IgD-negative memory B cell (primary cell): ENCODE results near the gene HLA-DQA1. TPM values are rescaled to one million over a fixed set of nuclear protein-coding genes. Genes with fewer than 3 reads are reported as not detected.

ENCODE experiments used
- H3K27ac Mint-ChIP-seq, 3 donors: one replicate each; pipeline ENCODE4 v1.8.0; 2020 to 2022; ENCODE audit warnings: mild to moderate bottlenecking in 3 of 3, mixed read lengths in 3 of 3, moderate library complexity in 1 of 3
- H3K27me3 Mint-ChIP-seq: one replicate; pipeline ENCODE4 v1.8.0; 2021; ENCODE audit warnings: mixed read lengths
- H3K36me3 Mint-ChIP-seq: one replicate; pipeline ENCODE4 v1.8.0; 2020; ENCODE audit warnings: mild to moderate bottlenecking, mixed read lengths
- H3K4me1 Mint-ChIP-seq, 3 donors: one replicate each; pipeline ENCODE4 v1.8.0; 2020 to 2022; ENCODE audit warnings: mixed read lengths in 3 of 3, mild to moderate bottlenecking in 1 of 3
- H3K4me3 Mint-ChIP-seq, 4 donors: one replicate each; pipeline ENCODE4 v1.8.0; 2020 to 2022; ENCODE audit warnings: mild to moderate bottlenecking in 4 of 4, mixed read lengths in 4 of 4, moderate library complexity in 3 of 4
- H3K9me3 Mint-ChIP-seq, 3 donors: one replicate each; pipeline ENCODE4 v1.8.0; 2020 to 2021; ENCODE audit warnings: mixed read lengths in 3 of 3, mild to moderate bottlenecking in 1 of 3
- polyA plus RNA-seq: library from polyadenylated mRNA; unstranded; fragments of 300-500 nt; fragmentation: Illumina TruSeq; gene quantifications from one replicate; pipeline ENCODE4 v1.2.3, GENCODE V29; 2021

The HLA-DQA1 gene
- polyA plus RNA-seq, 1 donor from 2014 or later, result 377 TPM

DNA sequence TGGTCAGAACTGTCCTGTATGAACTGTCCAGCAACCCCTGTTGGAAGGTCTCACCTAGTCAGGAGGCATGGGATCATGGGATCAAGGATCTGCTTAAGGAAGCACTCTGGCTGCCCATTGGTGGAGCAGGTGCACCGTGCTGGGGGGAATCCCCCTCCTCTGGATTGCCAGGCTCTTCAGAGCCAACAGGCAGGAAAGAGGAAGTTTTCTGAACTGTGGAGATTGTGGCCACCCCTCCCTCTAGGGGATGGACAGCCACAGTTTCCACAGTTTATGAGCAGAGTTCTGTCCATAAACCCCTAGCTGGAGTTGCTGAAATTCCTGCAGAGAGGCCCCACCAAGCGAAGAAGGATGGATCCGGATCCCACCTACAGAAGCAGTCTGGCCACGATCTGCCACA lies 42.3 kb downstream of the HLA-DQA1 start:
- peaks cover 3 to 7% (median 5%) of the 10 kb centered on the region in 3 donors for H3K9me3 Mint-ChIP-seq
- peaks cover 16 to 24% (median 23%) of the 10 kb centered on the region in 3 donors for H3K4me1 Mint-ChIP-seq
- peak overlapping the region in 1 of 3 donors; percentile 35 for H3K27ac Mint-ChIP-seq
- H3K36me3 Mint-ChIP-seq, result peaks cover 6% of the 10 kb centered on the region
- H3K27me3 Mint-ChIP-seq, result no peaks in the 10 kb centered on the region
- H3K4me3 Mint-ChIP-seq, result no peak overlapping the region

DNA sequence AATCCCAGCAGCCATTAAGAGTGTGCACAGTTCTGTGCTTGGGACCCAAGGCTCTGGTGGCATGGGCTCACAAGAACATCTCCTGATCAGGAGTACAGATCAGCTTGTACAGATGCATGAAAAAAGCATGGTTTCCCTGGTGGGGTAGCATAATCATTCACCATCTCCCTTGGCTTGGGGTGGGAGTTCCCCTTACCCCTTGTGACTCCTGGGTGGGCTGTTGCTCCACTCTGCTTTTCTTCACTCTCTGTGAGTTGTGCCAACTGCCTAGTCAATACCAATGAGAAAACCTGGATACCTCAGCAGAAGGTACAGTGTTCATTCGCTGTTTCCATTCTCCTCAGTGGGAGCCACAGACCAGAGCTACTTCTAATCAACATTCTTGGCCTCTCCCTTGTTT lies 42.8 kb downstream of the HLA-DQA1 start:
- Mint-ChIP-seq H3K27ac (peak overlapping the region in 2 of 3 donors; percentile 35 to 73), H3K4me3 (no peak overlapping the region), H3K36me3 (peaks cover 3% of the 10 kb centered on the region), H3K4me1 (peaks cover 22 to 28% (median 27%) of the 10 kb centered on the region in 3 donors), H3K9me3 (peaks cover 0 to 7% (median 5%) of the 10 kb centered on the region in 3 donors), H3K27me3 (no peaks in the 10 kb centered on the region)

DNA sequence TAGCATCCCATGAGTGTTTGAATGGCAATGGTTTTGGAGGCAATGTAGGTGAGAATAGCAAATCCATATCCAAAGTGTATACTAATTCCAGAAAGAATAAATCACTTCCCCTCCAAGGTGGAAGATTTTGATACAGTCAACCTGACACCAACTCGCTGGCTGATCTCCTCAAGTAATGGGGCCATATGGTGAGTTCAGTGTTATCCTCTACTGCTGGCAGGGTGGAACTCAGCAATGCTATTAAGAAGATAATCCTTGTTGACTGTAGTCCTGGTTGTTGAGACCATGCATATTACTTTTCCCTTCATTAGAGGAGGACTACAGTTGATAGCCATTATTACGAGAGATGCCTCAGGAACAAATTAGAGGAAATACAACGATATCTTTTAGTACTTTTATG lies 47.0 kb downstream of the HLA-DQA1 start:
- Mint-ChIP-seq H3K27me3 (no peaks in the 10 kb centered on the region), H3K4me1 (peaks cover 36 to 51% (median 46%) of the 10 kb centered on the region in 3 donors), H3K36me3 (peaks cover 4% of the 10 kb centered on the region), H3K27ac (peak overlapping the region; percentile 93 to 97 (median 97)), H3K9me3 (peaks cover 0 to 7% (median 0%) of the 10 kb centered on the region in 3 donors), H3K4me3 (peak overlapping the region in 1 of 4 donors; percentile 47)

DNA sequence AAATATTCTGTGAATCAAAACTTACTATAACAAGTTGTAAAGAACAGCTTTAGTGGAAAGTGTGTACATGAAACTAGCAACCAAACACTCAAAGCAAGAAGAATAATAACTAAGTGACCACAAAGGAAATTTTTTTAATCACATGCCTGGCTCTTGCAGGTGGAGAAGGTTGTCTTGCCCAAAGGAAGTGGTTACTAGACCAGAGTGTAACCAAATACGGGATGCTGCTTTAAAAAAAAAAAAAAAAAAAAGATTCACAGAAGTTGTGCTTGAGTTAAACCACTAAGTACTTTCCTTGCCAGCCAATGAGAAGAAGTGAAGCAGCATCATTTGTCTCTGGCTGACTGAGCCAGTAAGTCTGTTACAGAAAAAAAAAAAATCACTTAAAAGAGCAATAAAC lies 48.4 kb downstream of the HLA-DQA1 start:
- H3K36me3 Mint-ChIP-seq, result peaks cover 4% of the 10 kb centered on the region
- no peaks in the 10 kb centered on the region for H3K27me3 Mint-ChIP-seq
- peak overlapping the region; percentile 39 to 82 (median 69) for H3K4me3 Mint-ChIP-seq
- H3K4me1 Mint-ChIP-seq, result peaks cover 41 to 53% (median 45%) of the 10 kb centered on the region in 3 donors
- H3K9me3 Mint-ChIP-seq, result peaks cover 0 to 2% (median 0%) of the 10 kb centered on the region in 3 donors
- peak overlapping the region; percentile 93 to 97 (median 97) for H3K27ac Mint-ChIP-seq

DNA sequence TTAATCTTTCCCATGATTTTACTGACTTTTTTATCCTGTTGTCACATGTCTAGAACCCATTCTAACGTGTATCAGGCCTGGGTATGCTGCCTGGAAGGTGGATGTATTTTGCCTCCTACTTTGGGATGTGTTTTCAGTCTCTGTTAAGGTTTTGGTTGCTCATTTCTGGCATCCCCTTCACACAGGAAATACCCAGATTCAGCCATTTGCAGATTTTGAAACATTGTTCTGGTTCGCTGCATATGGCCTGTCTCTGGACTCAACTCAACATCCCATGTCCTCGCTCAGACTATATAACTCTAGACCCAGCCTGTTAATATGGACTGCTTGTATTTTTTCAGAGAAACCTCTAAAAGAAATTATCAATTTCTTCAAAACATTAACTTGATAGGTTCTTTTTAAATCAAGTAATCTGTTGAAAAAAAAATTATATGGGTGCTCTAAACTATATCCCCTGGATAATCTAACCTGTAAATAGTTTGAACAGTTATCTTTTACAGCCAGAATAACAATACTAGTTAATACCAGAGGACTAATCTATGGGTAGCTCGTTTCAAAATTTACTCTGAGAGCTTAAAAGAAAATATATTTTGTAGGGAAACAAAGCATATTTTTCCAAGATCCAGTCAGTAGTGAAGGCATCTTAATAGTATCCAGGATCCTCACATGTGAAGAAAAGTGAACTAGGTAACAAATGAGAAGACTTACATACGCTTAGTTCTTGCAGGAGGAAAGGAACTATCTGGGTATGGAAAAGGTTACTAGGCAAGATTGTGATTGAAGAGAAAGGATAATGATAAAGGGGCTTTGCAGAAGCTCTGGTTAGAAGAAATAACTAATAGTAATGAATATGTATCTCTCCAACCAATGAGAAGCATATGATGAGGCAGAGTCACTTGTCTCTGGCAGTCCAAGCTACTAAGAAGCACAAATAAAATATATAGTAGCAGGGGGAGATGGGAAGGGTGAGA lies 52.6 kb downstream of the HLA-DQA1 start:
- Mint-ChIP-seq H3K4me1 (peaks cover 34 to 39% (median 38%) of the 10 kb centered on the region in 3 donors), H3K36me3 (peaks cover 1% of the 10 kb centered on the region), H3K27me3 (no peaks in the 10 kb centered on the region), H3K4me3 (peak overlapping the region; percentile 75 to 89 (median 82)), H3K9me3 (peaks cover 0 to under 1% (median 0%) of the 10 kb centered on the region in 3 donors), H3K27ac (peak overlapping the region; percentile 94 to 97 (median 96))

DNA sequence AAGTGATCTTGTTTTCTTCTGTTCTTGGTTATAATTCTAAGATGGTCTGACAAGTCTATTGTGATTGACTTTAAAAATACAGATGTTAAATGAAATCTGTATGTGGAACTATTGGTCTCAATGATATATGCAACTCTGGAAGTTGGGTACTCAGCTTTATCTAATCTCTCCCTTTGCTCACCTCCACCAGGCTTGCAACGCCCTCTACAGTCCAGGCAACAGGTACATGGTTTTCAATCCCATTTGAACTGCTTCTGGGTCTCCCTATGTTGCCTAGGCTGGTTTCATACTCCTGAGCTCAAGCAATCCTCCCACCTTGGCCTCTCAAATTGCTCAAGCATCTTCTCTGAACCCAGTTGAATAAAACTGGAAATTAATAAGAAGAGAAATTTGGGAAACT lies 54.8 kb downstream of the HLA-DQA1 start:
- Mint-ChIP-seq H3K27ac (peak overlapping the region; percentile 89 to 97 (median 92)), H3K36me3 (no peaks in the 10 kb centered on the region), H3K4me3 (peak overlapping the region in 3 of 4 donors; percentile 69 to 90 (median 82)), H3K9me3 (peaks cover 0 to 5% (median 0%) of the 10 kb centered on the region in 3 donors), H3K4me1 (peaks cover 18 to 25% (median 23%) of the 10 kb centered on the region in 3 donors), H3K27me3 (no peaks in the 10 kb centered on the region)

Other genes starting within 250 kb of the HLA-DQA1 start
- not detected for gene BTNL2, start 230.2 kb upstream of the HLA-DQA1 start, polyA plus RNA-seq
- gene HLA-DRA, start 197.5 kb upstream of the HLA-DQA1 start, polyA plus RNA-seq, result 8,827 TPM
- gene HLA-DRB5, start 107.1 kb upstream of the HLA-DQA1 start, polyA plus RNA-seq, result 92.6 TPM
- 1,928 TPM for gene HLA-DRB1, start 47.6 kb upstream of the HLA-DQA1 start, polyA plus RNA-seq
- 155 TPM for gene HLA-DQB1, start 29.3 kb downstream of the HLA-DQA1 start, polyA plus RNA-seq
- 167 TPM for gene HLA-DQA2, start 104.0 kb downstream of the HLA-DQA1 start, polyA plus RNA-seq
- gene HLA-DQB2, start 126.1 kb downstream of the HLA-DQA1 start, polyA plus RNA-seq, result 121 TPM
- 368 TPM for gene HLA-DOB, start 179.6 kb downstream of the HLA-DQA1 start, polyA plus RNA-seq
- 26.8 TPM for gene TAP2, start 201.3 kb downstream of the HLA-DQA1 start, polyA plus RNA-seq
- 366 TPM for gene PSMB8, start 206.6 kb downstream of the HLA-DQA1 start, polyA plus RNA-seq
- gene TAP1, start 216.3 kb downstream of the HLA-DQA1 start, polyA plus RNA-seq, result 219 TPM
- 695 TPM for gene PSMB9, start 216.8 kb downstream of the HLA-DQA1 start, polyA plus RNA-seq